K562 (cell line): ENCODE measurements around the gene MATN1. TPM values are rescaled to one million over a fixed set of nuclear protein-coding genes. Genes with fewer than 3 reads are reported as not detected.

Source experiments
- ATAC-seq: fragments of 200-7000 bp; cut with Tn5 transposase; 3 replicates; pipeline ENCODE4 v1.9.1; 2020; ENCODE audit warnings: moderate library complexity
- BruUV-seq: library from RNA; stranded (reverse); fragments of 400-500 nt; replicated peaks from 2 replicates; lab custom pipeline; 2021; lab: Mats Ljungman, UMichigan
- CTCF ChIA-PET: fragments of 300-600 bp; formaldehyde crosslinking; extraction: SDS; loops from one replicate; lab custom pipeline; 2021; ENCODE audit warnings: low intra/inter-chr PET ratio; lab: Yijun Ruan, JAX
- POLR2A ChIA-PET: fragments of 300-600, 350-650 bp; sonication (Branson Sonifier 250); formaldehyde crosslinking; extraction: SDS; loops from one replicate; lab custom pipeline; 2021; ENCODE audit warnings: antibody characterized with exemption, inconsistent platforms; lab: Yijun Ruan, JAX
- DNase-seq, 4 experiments: peaks; one replicate each; pipeline versions ENCODE4 v3.0.0 to v3.0.0-alpha.2; 2011 to 2018; ENCODE audit warnings: low spot score in 3 of 4, mixed read lengths in 3 of 4; ENCODE audit errors: extremely low read depth in 1 of 4
- FAIRE-seq: peaks from 2 replicates; lab custom pipeline; 2011; peaks lifted over from hg19 to GRCh38; lab: Jason Lieb, UNC
- H2AFZ ChIP-seq: 2 replicates; pipeline ENCODE4 v1.6.0; 2011; ENCODE audit warnings: low read depth, low read length, control low read depth, inconsistent platforms
- H3K27ac ChIP-seq: fragments of 200-600 bp; 3 replicates; pipeline ENCODE4 v1.8.0; 2011; ENCODE audit warnings: low read depth, mild to moderate bottlenecking, control low read depth, inconsistent platforms, low read length, moderate library complexity, mixed read lengths; ENCODE audit errors: extremely low read depth
- H3K27me3 ChIP-seq, 2 experiments: fragments of 300-600 bp in 1 of 2; 2 replicates in 1 of 2; 3 replicates in 1 of 2; pipeline versions ENCODE4 v1.6.0 to v1.8.0; 2011; ENCODE audit warnings: inconsistent platforms in 2 of 2, low read length in 2 of 2, mild to moderate bottlenecking in 1 of 2, mixed read lengths in 1 of 2, moderate library complexity in 1 of 2; ENCODE audit not compliant: control insufficient read depth in 2 of 2, insufficient read depth in 2 of 2
- H3K36me3 ChIP-seq: fragments of 300-600 bp; 3 replicates; pipeline ENCODE4 v1.8.0; 2011; ENCODE audit warnings: mild to moderate bottlenecking, low read length, inconsistent platforms; ENCODE audit not compliant: control insufficient read depth, insufficient read depth
- H3K4me1 ChIP-seq, 2 experiments: fragments of 200-600 bp in 1 of 2; replicated peaks in 1 of 2; 2 replicates in 1 of 2; 3 replicates in 1 of 2; pipeline versions ENCODE4 v1.5.1 to v1.8.0; 2011; ENCODE audit warnings: inconsistent platforms in 2 of 2, low read length in 2 of 2, mild to moderate bottlenecking in 1 of 2, mixed read lengths in 1 of 2, moderate library complexity in 1 of 2; ENCODE audit not compliant: control insufficient read depth in 2 of 2, insufficient read depth in 2 of 2
- H3K4me2 ChIP-seq: 2 replicates; pipeline ENCODE4 v1.6.1; 2011; ENCODE audit warnings: low read length, control low read depth, inconsistent platforms, mixed read lengths; ENCODE audit not compliant: insufficient read depth
- H3K4me3 ChIP-seq: fragments of 200-600 bp; sonication (generic), shearing (Covaris generic); 2 replicates; pipeline ENCODE4 v1.5.1; 2016; ENCODE audit warnings: control low read depth, inconsistent platforms
- H3K79me2 ChIP-seq: fragments of 200-600 bp; 3 replicates; pipeline ENCODE4 v1.8.0; 2011; ENCODE audit warnings: low read length, inconsistent platforms; ENCODE audit not compliant: control insufficient read depth, insufficient read depth
- H3K9ac ChIP-seq, 2 experiments: 2 replicates each; pipeline versions ENCODE4 v1.6.0 to v1.6.1; 2011; ENCODE audit warnings: low read depth in 2 of 2, low read length in 2 of 2, control low read depth in 1 of 2, inconsistent platforms in 1 of 2, mild to moderate bottlenecking in 1 of 2, mixed read lengths in 1 of 2; ENCODE audit not compliant: insufficient read depth in 1 of 2
- H3K9me1 ChIP-seq: one replicate; pipeline ENCODE4 v1.6.0; 2011; ENCODE audit warnings: inconsistent platforms, mild to moderate bottlenecking, low read length, moderate library complexity; ENCODE audit not compliant: control insufficient read depth, insufficient read depth
- H3K9me3 ChIP-seq: replicated peaks from 2 replicates; pipeline ENCODE4 v1.5.1; 2011; ENCODE audit warnings: low read depth, low read length, inconsistent platforms; ENCODE audit not compliant: control insufficient read depth, insufficient read depth
- H4K20me1 ChIP-seq: replicated peaks from 2 replicates; pipeline ENCODE4 v1.6.1; 2011; ENCODE audit warnings: low read length, inconsistent platforms, mixed read lengths; ENCODE audit not compliant: control insufficient read depth, insufficient read depth
- CBX1 ChIP-seq: sonication (generic); IDR thresholded peaks from 2 replicates; pipeline ENCODE4 v1.6.1; 2016; ENCODE audit warnings: antibody characterized with exemption, low read depth, mild to moderate bottlenecking
- CBX3 ChIP-seq, 2 experiments: IDR thresholded peaks; 1 replicate in 1 of 2; 2 replicates in 1 of 2; pipeline ENCODE4 v1.6.1; 2012; ENCODE audit warnings: inconsistent platforms in 2 of 2, low read length in 2 of 2, borderline replicate concordance in 1 of 2, control low read depth in 1 of 2
- CTCF ChIP-seq, 3 experiments: IDR thresholded peaks in 2 of 3; conservative IDR thresholded peaks in 1 of 3; 2 replicates each; pipeline ENCODE4 v1.5.1; 2011 to 2012; ENCODE audit warnings: low read length in 3 of 3, mild to moderate bottlenecking in 3 of 3, control low read depth in 2 of 3, improper control_type of control experiment in 1 of 3, inconsistent platforms in 1 of 3, low read depth in 1 of 3, mixed read lengths in 1 of 3, moderate library complexity in 1 of 3; ENCODE audit not compliant: insufficient read depth in 2 of 3
- RCOR1 ChIP-seq, 2 experiments: IDR thresholded peaks; 2 replicates each; pipeline ENCODE4 v1.6.1; 2012; ENCODE audit warnings: low read depth in 2 of 2, low read length in 2 of 2, borderline replicate concordance in 1 of 2, improper control_type of control experiment in 1 of 2
- TRIM28 ChIP-seq: fragments of 450-650 bp; IDR thresholded peaks from 2 replicates; pipeline ENCODE4 v1.6.1; 2017
- ZNF280A ChIP-seq: fragments of 450-650 bp; IDR thresholded peaks from 2 replicates; pipeline ENCODE4 v1.6.1; 2018; ENCODE audit warnings: mild to moderate bottlenecking, low read depth; ENCODE audit not compliant: partially characterized antibody
- WGBS: fragments of 100-300 bp; shearing (Covaris generic); methylation state at CpG from one replicate; pipeline ENCODE4 v1.1.6; 2016; ENCODE audit warnings: low coverage, mixed read lengths; ENCODE audit not compliant: insufficient coverage; ENCODE audit errors: missing lambda C conversion rate; 5-methylcytosine and 5-hydroxymethylcytosine counted together
- in situ Hi-C: fragments of 300-500 bp; cut with MboI; formaldehyde crosslinking; loops from 4 replicates; pipeline ENCODE4 v1.15.0; 2018; ENCODE audit warnings: inconsistent platforms, mixed read lengths
- intact Hi-C: fragments of 100-400 bp; cut with micrococcal nuclease; formaldehyde crosslinking; loops from 2 replicates; pipeline ENCODE4 v1.14.2; 2022
- polyA plus RNA-seq, 8 experiments: library from polyadenylated mRNA; depleted of rRNA in 4 of 8; stranded (reverse) in 5 of 8; unstranded in 3 of 8; fragments of >200 nt; fragmentation: Nextera tagmentation in 2 of 8; fragmentation: Illumina TruSeq in 1 of 8; extraction: Ambion mirVana in 2 of 8; extraction: Trizol in 1 of 8; gene quantifications; 2 replicates each; pipeline versions ENCODE4 v1.2.1 to v1.2.3, GENCODE V29; 2011 to 2014; ENCODE audit warnings: inconsistent platforms in 1 of 8, missing spikeins in 1 of 8
- total RNA-seq, 7 experiments: library from RNA; depleted of rRNA in 6 of 7; stranded (reverse); fragments of >200 nt in 6 of 7; fragmentation: Illumina TruSeq in 2 of 7; extraction: Trizol in 2 of 7; gene quantifications; 2 replicates each; pipeline versions ENCODE4 v1.2.1 to v1.2.3, GENCODE V29; 2011 to 2021; ENCODE audit warnings: low replicate concordance in 1 of 7

The MATN1 gene
- total and polyA plus RNA-seq, 9 of the 15 experiments (the other 6 are each of a cell fraction or from before 2014, with no cell fraction given) = 0.10 to 2.3 (median 1.2) TPM

DNA sequence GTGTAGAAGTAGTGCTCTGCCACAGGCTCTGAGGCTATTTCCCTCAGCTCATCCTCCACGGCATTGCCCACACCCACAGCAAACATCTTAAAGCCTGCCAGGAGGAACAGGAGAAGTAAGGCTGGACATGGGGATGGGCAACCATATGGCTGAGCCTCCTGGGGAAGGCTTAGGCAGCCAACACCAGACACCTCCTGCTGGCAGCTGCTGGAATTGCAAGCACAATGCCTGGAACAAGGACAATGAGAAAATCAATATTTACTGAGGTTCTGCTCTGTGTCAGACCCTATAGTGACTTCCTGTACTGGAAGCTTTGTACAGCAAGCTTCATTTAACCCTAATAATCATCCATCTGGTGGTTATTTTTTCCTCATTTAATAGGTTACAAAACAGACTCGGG lies 8.2 kb downstream of the MATN1 start:
- in situ Hi-C loops (loop anchor here (5.0 kb wide), 2 partner anchors 62 to 197 kb away; no protein-coding TSS in a partner anchor), intact Hi-C loops (no loop called here)
- BruUV-seq = no TSS peak
- DNase-seq (peak in 2 of 4 experiments; percentile 45 to 62), FAIRE-seq (no peak), ATAC-seq (no peak)
- Histone ChIP-seq H2AFZ (no peak overlapping the region), H3K27ac (no peak overlapping the region), H3K79me2 (peaks cover 17% of the 10 kb centered on the region), H3K9me1 (no peaks in the 10 kb centered on the region), H3K9ac (no peak overlapping the region), H3K36me3 (no peaks in the 10 kb centered on the region; the same call in 1 of the 3 replicates), H3K4me1 (peaks cover 13 to 34% of the 10 kb centered on the region in 2 experiments), H3K9me3 (peaks cover 9% of the 10 kb centered on the region), H4K20me1 (no peaks in the 10 kb centered on the region), H3K4me3 (no peak overlapping the region), H3K4me2 (no peak overlapping the region), H3K27me3 (peaks cover 0 to 6% of the 10 kb centered on the region in 2 experiments; a peak in 2 of 5 replicates)
- ChIA-PET POLR2A (interaction anchor here (1.2 kb wide), 1 partner anchor 54 kb away, joined by 3 read pairs; no protein-coding TSS in a partner anchor), CTCF (no interaction called here)
- 89% methylated on average over 2 of the region's 2 CpGs for WGBS
- TF ChIP-seq CBX3 (IDR thresholded peaks at IDR 0.05; ENCODE audit: borderline replicate concordance in 1 of 2, low read length in 2 of 2) (peak in 1 of 2 experiments; percentile 84; a peak in 2 of 3 replicates), CTCF (IDR thresholded peaks at IDR 0.05 in 2 of 3, conservative IDR thresholded peaks at IDR 0.05 in 1 of 3; ENCODE audit: insufficient read depth in 2 of 3, low read depth in 1 of 3, low read length in 3 of 3) (peak; percentile 56 to 87 (median 59)), CBX1 (peak; percentile 46; the same call in 1 of the 2 replicates), TRIM28 (peak; percentile 56; the same call in 1 of the 2 replicates), ZNF280A (peak; percentile 9), RCOR1 (IDR thresholded peaks at IDR 0.05; ENCODE audit: borderline replicate concordance in 1 of 2, low read depth in 2 of 2, low read length in 2 of 2) (no peak)
